T-cell (primary cell): Measurements from ENCODE around the gene CCL3. TPM values are rescaled to one million over a fixed set of nuclear protein-coding genes. Genes with fewer than 3 reads are reported as not detected.
"Not testable (repeated sequence)": the region's sequence is repeated elsewhere in the genome, so short reads cannot be mapped to it uniquely, and the experiment has no call there.

Experiments
- ATAC-seq, 4 experiments: fragments of 200-7000 bp in 3 of 4; fragments of 150-1000 bp in 1 of 4; cut with Tn5 transposase; replicated peaks in 1 of 4; 1 replicate in 3 of 4; 2 replicates in 1 of 4; pipeline ENCODE4 v1.10.0; 2021; ENCODE audit warnings: moderate library complexity in 3 of 4, mild to moderate bottlenecking in 2 of 4, moderate number of reproducible peaks in 1 of 4
- CTCF ChIA-PET, 2 donors: fragments of 300-600 bp; sonication (Branson Sonifier 250); formaldehyde crosslinking; loops; one replicate each; lab custom pipeline; 2022; ENCODE audit warnings: antibody characterized with exemption in 2 of 2; lab: Charles Lee
- POLR2A ChIA-PET, 2 donors: fragments of 300-600 bp; sonication (Branson Sonifier 250); formaldehyde crosslinking; loops; one replicate each; lab custom pipeline; 2022; ENCODE audit warnings: antibody characterized with exemption in 2 of 2; lab: Charles Lee
- DNase-seq, 35 experiments: peaks; one replicate each; pipeline versions ENCODE4 v3.0.0 to v3.0.0-alpha.2; 2013 to 2023
- H3K27ac ChIP-seq: one replicate; pipeline ENCODE4 v1.5.1; 2013; ENCODE audit warnings: low read length
- H3K27me3 ChIP-seq, 2 experiments: replicated peaks in 1 of 2; 1 replicate in 1 of 2; 2 replicates in 1 of 2; pipeline versions ENCODE4 v1.6.1 to v1.7.0; 2013; ENCODE audit warnings: low read length in 1 of 2, mixed read lengths in 1 of 2; ENCODE audit not compliant: control insufficient read depth in 2 of 2, insufficient read depth in 2 of 2; ENCODE audit errors: extremely low read depth in 1 of 2
- H3K36me3 ChIP-seq, 2 donors: 1 replicate in 1 of 2; 2 replicates in 1 of 2; pipeline versions ENCODE4 v1.6.1 to v1.7.0; 2013; ENCODE audit warnings: low read length in 1 of 2; ENCODE audit not compliant: control insufficient read depth in 2 of 2, insufficient read depth in 1 of 2; ENCODE audit errors: extremely low read depth in 1 of 2
- H3K4me1 ChIP-seq, 2 experiments: 1 replicate in 1 of 2; 2 replicates in 1 of 2; pipeline versions ENCODE4 v1.6.1 to v1.7.0; 2013; ENCODE audit warnings: low read length in 2 of 2, mixed read lengths in 1 of 2; ENCODE audit not compliant: insufficient read depth in 2 of 2, control insufficient read depth in 1 of 2; ENCODE audit errors: extremely low read depth in 1 of 2
- H3K4me3 ChIP-seq, 2 donors: 1 replicate in 1 of 2; 2 replicates in 1 of 2; pipeline versions ENCODE4 v1.5.1 to v1.7.0; 2013; ENCODE audit warnings: mild to moderate bottlenecking in 2 of 2, low read length in 1 of 2, moderate library complexity in 1 of 2; ENCODE audit not compliant: control insufficient read depth in 1 of 2; ENCODE audit errors: extremely low read depth in 1 of 2
- H3K9me3 ChIP-seq: 2 replicates; pipeline ENCODE4 v1.7.0; 2013
- H3K27ac Mint-ChIP-seq, 2 donors: one replicate each; pipeline ENCODE4 v1.8.0; 2020 to 2021; ENCODE audit warnings: mild to moderate bottlenecking in 2 of 2, mixed read lengths in 2 of 2
- H3K27me3 Mint-ChIP-seq, 2 donors: one replicate each; pipeline ENCODE4 v1.8.0; 2021 to 2022; ENCODE audit warnings: mixed read lengths in 2 of 2
- H3K36me3 Mint-ChIP-seq: one replicate; pipeline ENCODE4 v1.8.0; 2021; ENCODE audit warnings: mixed read lengths
- H3K4me1 Mint-ChIP-seq, 3 donors: one replicate each; pipeline ENCODE4 v1.8.0; 2020 to 2022; ENCODE audit warnings: mixed read lengths in 3 of 3, mild to moderate bottlenecking in 1 of 3
- H3K4me3 Mint-ChIP-seq, 3 donors: one replicate each; pipeline ENCODE4 v1.8.0; 2020 to 2022; ENCODE audit warnings: mild to moderate bottlenecking in 3 of 3, mixed read lengths in 3 of 3, moderate library complexity in 3 of 3
- H3K9me3 Mint-ChIP-seq, 3 donors: one replicate each; pipeline ENCODE4 v1.8.0; 2020 to 2022; ENCODE audit warnings: mixed read lengths in 3 of 3
- WGBS: methylation state at CpG from one replicate; pipeline ENCODE4 v1.1.5; 2013; ENCODE audit warnings: missing lambda C conversion rate; ENCODE audit not compliant: insufficient coverage; 5-methylcytosine and 5-hydroxymethylcytosine counted together
- total RNA-seq, 35 experiments: library from RNA in 6 of 35; stranded (reverse) in 6 of 35; fragments of 120-200 nt in 1 of 35; gene quantifications; one replicate each; pipeline versions ENCODE4 v1.2.1 to v1.2.4 and lab custom pipeline; 2013 to 2026

CCL3 gene
- total RNA-seq, 5 donors from 2014 or later (not counting 1 experiment from before 2014, with no cell fraction given), result 2.0 to 6.0 (median 4.8) TPM

DNA sequence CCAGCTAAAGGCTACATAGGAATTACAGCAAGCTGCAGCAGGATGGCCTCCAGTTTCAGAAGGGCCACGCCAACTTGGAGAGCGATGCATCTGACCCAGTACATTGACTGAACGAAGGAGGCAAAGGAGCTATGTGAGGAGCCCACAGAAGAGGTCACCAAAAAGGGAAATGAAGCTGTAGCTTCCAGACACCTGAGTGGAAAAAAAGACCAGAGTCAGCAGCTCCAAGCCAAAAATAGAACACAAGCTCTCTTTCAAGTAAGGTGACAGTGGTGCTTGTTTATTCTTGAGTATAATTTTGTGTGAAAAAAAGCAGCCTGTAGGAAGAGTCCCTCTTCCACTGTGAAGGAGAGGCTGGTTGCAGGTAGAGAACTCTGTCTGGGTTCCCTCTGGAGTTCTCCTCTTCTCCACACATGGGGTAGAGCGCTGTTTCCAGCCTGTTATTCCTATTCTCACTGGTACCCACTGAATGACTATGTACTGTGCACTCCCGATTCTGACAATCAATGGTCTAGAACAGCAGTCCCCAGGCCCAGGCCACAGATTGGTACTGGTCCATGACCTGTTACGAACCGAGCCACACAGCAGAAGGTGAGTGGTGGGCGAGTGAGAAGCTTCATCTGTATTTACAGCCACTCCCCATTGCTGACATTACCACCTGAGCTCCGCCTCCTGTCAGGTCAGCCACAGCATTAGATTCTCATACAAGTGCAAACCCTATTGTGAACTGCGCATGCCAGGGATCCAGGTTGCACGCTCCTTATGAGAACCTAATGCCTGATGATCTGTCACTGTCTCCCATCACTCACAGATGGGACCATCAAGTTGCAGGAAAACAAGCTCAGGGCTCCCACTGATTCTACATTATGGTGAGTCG lies 28.8 kb upstream of the CCL3 start:
- peaks cover 0 to 8% of the 10 kb centered on the region in 2 experiments for H3K4me1 ChIP-seq
- H3K9me3 ChIP-seq, result no peaks in the 10 kb centered on the region
- peaks cover 0 to 1% (median 0%) of the 10 kb centered on the region in 3 donors for H3K4me1 Mint-ChIP-seq
- WGBS, result 88% methylated on average over 9 of the region's 12 CpGs
- DNase-seq, result no peak
- H3K27me3 Mint-ChIP-seq, result peaks cover 7 to 16% of the 10 kb centered on the region in 2 donors
- no peak overlapping the region for H3K4me3 Mint-ChIP-seq
- H3K36me3 ChIP-seq, result no peaks in the 10 kb centered on the region
- CTCF ChIA-PET, result no interaction called here
- POLR2A ChIA-PET, result interaction anchor here in 1 of 2 donors (0.6 kb wide), 1 partner anchor 66 kb away, joined by 8 read pairs; no protein-coding TSS in a partner anchor
- no peak overlapping the region for H3K27ac ChIP-seq
- H3K27me3 ChIP-seq, result no peaks in the 10 kb centered on the region
- ATAC-seq, result no peak
- peak overlapping the region in 1 of 2 donors; percentile 14 for H3K4me3 ChIP-seq
- H3K9me3 Mint-ChIP-seq, result no peaks in the 10 kb centered on the region
- H3K27ac Mint-ChIP-seq, result no peak overlapping the region
- no peaks in the 10 kb centered on the region for H3K36me3 Mint-ChIP-seq

DNA sequence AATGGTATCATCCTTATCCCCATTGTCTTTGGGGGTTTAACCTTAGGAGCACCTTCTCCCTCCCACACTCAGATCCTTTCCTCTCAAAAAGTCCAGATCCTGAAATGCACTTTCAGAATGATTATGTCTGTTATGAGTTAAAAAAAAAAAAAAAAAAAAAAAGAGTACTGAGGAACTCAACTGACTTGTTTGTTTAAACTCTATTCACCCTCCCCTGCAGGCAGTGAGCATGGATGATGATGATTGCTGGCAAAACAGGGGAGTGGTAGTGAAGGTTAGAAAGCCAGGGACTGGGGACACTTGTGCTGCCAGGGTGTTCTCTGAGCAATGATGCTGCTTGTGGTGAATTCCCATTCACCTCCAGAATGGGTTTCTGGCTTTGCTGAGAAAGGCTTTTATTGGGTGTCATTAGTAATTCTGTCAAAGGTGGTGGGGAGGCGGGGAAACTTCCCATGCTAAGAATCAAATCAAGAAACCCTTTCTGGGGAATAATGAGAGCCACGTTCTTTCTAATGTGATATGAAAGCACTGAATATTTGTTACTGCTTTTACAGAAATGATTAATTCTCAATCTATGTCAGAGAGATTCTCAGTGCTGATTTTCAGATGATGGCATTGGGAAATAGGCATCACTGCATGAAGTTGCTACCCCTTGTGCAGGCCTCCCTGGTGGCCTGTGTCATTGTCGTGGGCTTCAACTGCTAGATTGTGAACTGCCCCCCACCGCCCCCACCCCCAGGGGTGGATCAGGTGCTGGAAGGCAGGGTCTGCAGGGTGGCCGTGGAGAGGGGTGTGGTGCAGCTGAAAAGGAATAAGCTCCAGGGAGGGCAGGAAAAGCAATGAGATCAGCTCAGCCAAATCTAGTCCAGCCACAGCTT lies 27.8 kb upstream of the CCL3 start:
- no peaks in the 10 kb centered on the region for H3K36me3 ChIP-seq
- Mint-ChIP-seq H3K9me3 (peaks cover 0 to 2% (median 1%) of the 10 kb centered on the region in 3 donors), H3K4me1 (peaks cover 0 to 1% (median 0%) of the 10 kb centered on the region in 3 donors), H3K36me3 (no peaks in the 10 kb centered on the region), H3K27me3 (peaks cover 7 to 16% of the 10 kb centered on the region in 2 donors), H3K27ac (no peak overlapping the region), H3K4me3 (no peak overlapping the region)
- H3K9me3 ChIP-seq, result no peaks in the 10 kb centered on the region
- peaks cover 0 to 8% of the 10 kb centered on the region in 2 experiments for H3K4me1 ChIP-seq
- DNase-seq (no peak), ATAC-seq (no peak)
- CTCF ChIA-PET, result interaction anchor here in 1 of 2 donors (1.1 kb wide), 1 partner anchor 10 kb away, joined by 3 read pairs; no protein-coding TSS in a partner anchor
- H3K4me3 ChIP-seq, result peak overlapping the region in 1 of 2 donors; percentile 35
- no CpG with 5 or more reads among the region's 5 CpGs for WGBS
- no peaks in the 10 kb centered on the region for H3K27me3 ChIP-seq
- H3K27ac ChIP-seq, result no peak overlapping the region
- POLR2A ChIA-PET, result no interaction called here

DNA sequence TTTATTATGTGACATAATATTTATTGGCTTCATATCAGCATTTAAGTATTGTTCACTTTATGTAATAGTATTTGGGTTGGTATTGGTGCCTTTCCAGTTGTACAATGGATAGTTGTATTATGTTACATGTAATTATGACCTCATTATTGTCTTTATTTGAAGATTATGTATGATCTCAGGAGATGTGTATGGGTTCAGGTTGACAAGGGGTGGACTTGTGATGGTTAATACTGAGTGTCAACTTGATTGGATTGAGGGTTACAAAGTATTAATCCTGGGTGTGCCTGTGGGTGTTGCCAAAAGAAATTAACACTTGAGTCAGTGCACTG lies 25.7 kb upstream of the CCL3 start:
- H3K27me3 Mint-ChIP-seq, result peaks cover 8 to 21% of the 10 kb centered on the region in 2 donors
- ATAC-seq, H3K27ac Mint-ChIP-seq, H3K36me3 ChIP-seq, POLR2A ChIA-PET, H3K9me3 ChIP-seq, H3K4me1 ChIP-seq, H3K27ac ChIP-seq, H3K27me3 ChIP-seq, H3K36me3 Mint-ChIP-seq, DNase-seq, H3K4me1 Mint-ChIP-seq, CTCF ChIA-PET, H3K4me3 Mint-ChIP-seq, H3K9me3 Mint-ChIP-seq: not testable (repeated sequence)
- peak overlapping the region in 1 of 2 donors; percentile 35 for H3K4me3 ChIP-seq

DNA sequence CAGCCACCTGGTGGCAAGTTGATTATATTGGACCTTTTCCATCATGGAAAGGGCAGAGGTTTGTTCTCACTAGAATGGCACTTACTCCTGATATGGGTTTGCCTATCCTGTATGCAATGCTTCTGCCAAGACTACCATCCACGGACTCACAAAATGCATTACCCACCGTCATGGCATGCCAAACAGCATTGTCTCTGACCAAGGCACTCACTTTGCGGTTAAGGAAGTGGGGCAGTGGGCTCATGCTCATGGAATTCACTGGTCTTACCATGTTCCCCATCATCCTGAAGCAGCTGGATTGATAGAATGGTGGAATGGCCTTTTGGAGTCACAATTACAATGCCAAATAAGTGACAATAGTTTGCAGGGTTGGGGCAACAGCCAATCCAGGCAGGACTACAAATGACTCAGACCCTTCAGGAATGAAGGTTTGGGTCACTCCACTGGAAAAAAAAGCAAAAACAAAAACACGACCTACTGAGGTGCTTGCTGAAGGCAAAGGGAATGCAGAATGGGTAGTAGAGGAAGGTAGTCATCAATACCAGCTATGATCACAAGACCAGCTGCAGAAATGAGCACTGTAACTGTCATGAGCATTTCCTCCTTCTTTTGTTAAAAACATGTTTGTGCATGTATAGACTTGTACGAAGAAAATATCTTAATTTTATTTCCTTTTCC lies 25.2 kb upstream of the CCL3 start:
- H3K4me3 Mint-ChIP-seq, H3K27ac ChIP-seq, POLR2A ChIA-PET, ATAC-seq, H3K27ac Mint-ChIP-seq, H3K4me3 ChIP-seq, H3K9me3 ChIP-seq, H3K36me3 ChIP-seq, H3K4me1 ChIP-seq, H3K27me3 ChIP-seq, DNase-seq, H3K4me1 Mint-ChIP-seq, H3K9me3 Mint-ChIP-seq, CTCF ChIA-PET, H3K36me3 Mint-ChIP-seq: not testable (repeated sequence)
- no CpG with 5 or more reads among the region's 5 CpGs for WGBS
- H3K27me3 Mint-ChIP-seq, result peaks cover 8 to 20% of the 10 kb centered on the region in 2 donors

DNA sequence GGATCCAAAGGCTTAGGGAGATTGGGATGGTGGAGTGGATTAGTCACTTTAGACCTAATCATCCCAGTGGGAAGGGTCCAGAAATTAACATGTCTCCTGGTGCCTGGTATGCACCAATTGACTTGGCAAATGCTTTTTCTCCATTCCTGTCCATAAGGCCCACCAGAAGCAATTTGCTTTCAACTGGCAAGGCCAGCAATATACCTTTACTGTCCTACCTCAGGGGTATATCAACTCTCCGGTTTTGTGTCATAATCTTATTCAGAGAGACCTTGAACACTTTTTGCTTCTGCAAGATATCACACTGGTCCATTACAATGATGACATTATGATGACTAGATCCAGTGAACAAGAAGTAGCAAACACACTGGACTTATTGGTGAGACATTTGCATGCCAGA lies 23.2 kb upstream of the CCL3 start:
- H3K36me3 Mint-ChIP-seq, result not testable (repeated sequence)

DNA sequence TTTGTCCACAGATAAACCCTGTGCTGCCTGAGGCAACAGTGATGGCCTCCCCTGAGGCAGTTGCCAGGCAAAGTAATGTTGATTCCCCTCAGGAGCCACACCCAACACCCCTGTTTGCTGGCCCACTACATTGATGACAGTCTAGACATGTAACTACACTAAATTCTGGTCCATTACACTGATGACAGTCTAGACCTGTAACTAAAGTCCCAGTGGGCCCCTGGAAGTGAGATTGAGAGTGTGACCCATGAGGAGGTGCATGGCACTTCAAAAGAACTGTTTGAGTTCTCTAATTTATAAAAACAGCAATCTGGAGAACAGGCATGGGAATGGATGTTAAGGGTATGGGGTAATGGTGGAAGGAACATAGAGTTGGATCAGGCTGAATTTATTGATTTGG lies 22.6 kb upstream of the CCL3 start:
- Histone ChIP-seq H3K27ac (no peak overlapping the region), H3K4me1 (peaks cover 0 to 17% of the 10 kb centered on the region in 2 experiments), H3K27me3 (no peaks in the 10 kb centered on the region), H3K36me3 (no peaks in the 10 kb centered on the region), H3K4me3 (no peak overlapping the region), H3K9me3 (no peaks in the 10 kb centered on the region)
- Mint-ChIP-seq H3K27ac (no peak overlapping the region), H3K36me3 (no peaks in the 10 kb centered on the region), H3K4me1 (peaks cover 0 to 2% (median 2%) of the 10 kb centered on the region in 3 donors), H3K27me3 (peaks cover 4 to 20% of the 10 kb centered on the region in 2 donors), H3K4me3 (no peak overlapping the region), H3K9me3 (peaks cover 0 to 9% (median 4%) of the 10 kb centered on the region in 3 donors)
- no peak for ATAC-seq
- ChIA-PET CTCF (no interaction called here), POLR2A (no interaction called here)
- no peak for DNase-seq

More for the DNA sequence above, 23.2 kb upstream of the CCL3 start:
- H3K9me3 Mint-ChIP-seq, H3K27me3 ChIP-seq, H3K4me1 Mint-ChIP-seq, DNase-seq, H3K9me3 ChIP-seq, H3K4me3 ChIP-seq, CTCF ChIA-PET, POLR2A ChIA-PET, ATAC-seq, H3K36me3 ChIP-seq, H3K27ac ChIP-seq, H3K27ac Mint-ChIP-seq, H3K4me3 Mint-ChIP-seq: not testable (repeated sequence)
- peaks cover 4 to 20% of the 10 kb centered on the region in 2 donors for H3K27me3 Mint-ChIP-seq
- no CpG with 5 or more reads among the region's 1 CpG for WGBS
- peaks cover 0 to 12% of the 10 kb centered on the region in 2 experiments for H3K4me1 ChIP-seq
